ENCODE data around the gene PTPRU. TPM values are rescaled to one million over a fixed set of nuclear protein-coding genes. Genes with fewer than 3 reads are reported as not detected.
A peak's percentile ranks its signal among the peaks of the same experiment; 100 is the strongest.

The PTPRU gene
- polyA plus RNA-seq, 1 of the 3 experiments (the other 2 are of a cell fraction) = 3.5 TPM

DNA sequence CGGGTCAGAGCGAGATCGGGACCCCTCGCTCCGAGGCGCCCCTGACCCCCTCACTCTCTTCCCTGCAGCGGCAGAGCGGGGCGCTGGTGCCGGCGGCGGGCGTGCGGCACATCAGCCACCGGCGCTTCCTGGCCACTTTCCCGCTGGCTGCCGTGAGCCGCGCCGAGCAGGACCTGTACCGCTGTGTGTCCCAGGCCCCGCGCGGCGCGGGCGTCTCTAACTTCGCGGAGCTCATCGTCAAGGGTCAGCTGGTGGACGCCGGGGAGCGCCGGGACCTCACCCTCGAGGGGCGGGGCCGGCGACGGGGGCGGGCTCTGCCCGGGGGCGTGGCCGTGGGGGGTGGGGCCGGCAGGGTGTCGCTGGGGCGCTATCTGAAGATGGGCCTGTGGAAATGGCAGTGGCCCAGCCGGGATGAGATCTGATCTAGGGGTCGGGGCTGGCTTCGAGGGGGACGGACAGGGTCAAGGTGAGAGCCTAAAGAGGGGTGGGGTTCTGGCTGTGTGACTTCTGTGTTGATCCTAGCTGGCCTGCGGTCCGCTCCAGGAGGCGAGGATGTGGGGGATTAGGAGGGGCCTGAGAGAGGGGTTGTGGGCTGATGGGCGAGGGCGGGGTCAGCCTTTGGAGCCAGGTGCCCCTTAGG, 23.6 kb downstream of the PTPRU start (continued):
- TF ChIP-seq FOXM1 (IDR thresholded peaks at IDR 0.05; ENCODE audit: low read depth) (no peak), MXI1 (IDR thresholded peaks at IDR 0.05; ENCODE audit: low read depth, low read length) (no peak), MEF2A (IDR thresholded peaks at IDR 0.05; ENCODE audit: borderline replicate concordance, low read depth) (no peak)

DNA sequence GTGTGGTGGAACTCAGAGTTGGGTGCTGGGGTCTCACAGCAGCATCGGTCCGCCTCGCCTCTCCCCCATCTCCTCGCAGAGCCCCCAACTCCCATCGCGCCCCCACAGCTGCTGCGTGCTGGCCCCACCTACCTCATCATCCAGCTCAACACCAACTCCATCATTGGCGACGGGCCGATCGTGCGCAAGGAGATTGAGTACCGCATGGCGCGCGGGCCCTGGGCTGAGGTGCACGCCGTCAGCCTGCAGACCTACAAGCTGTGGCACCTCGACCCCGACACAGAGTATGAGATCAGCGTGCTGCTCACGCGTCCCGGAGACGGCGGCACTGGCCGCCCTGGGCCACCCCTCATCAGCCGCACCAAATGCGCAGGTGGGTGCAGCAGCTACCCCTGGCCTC, 24.2 kb downstream of the PTPRU start:
- Histone ChIP-seq H3K27me3 (ENCODE audit: insufficient read depth) (no peaks in the 10 kb centered on the region), H3K9me2 (no peaks in the 10 kb centered on the region), H3K9me3 (no peaks in the 10 kb centered on the region), H3K4me2 (no peak overlapping the region), H3F3A (replicated peaks; ENCODE audit: insufficient read depth) (no peaks in the 10 kb centered on the region), H3K9ac (no peak overlapping the region), H3K27ac (ENCODE audit: low read depth in 2 of 2, low read length in 1 of 2) (no peak overlapping the region), H2AFZ (ENCODE audit: low read depth) (no peak overlapping the region), H3K4me3 (ENCODE audit: low read depth in 2 of 2, low read length in 1 of 2) (no peak overlapping the region), H3K79me2 (ENCODE audit: insufficient read depth) (no peaks in the 10 kb centered on the region), H3K4me1 (ENCODE audit: control insufficient read depth in 1 of 2, insufficient read depth in 2 of 2, low read depth in 1 of 2, low read length in 1 of 2) (peaks cover 18 to 26% of the 10 kb centered on the region in 2 experiments; a peak in 2 of 4 replicates), H3K36me3 (replicated peaks in 1 of 2; ENCODE audit: control insufficient read depth in 1 of 2, insufficient read depth in 2 of 2, low read length in 1 of 2) (no peaks in the 10 kb centered on the region), H4K20me1 (ENCODE audit: insufficient read depth) (no peaks in the 10 kb centered on the region)
- POLR2A ChIA-PET = interaction anchor here (0.8 kb wide), 1 partner anchor 10 kb away, joined by 3 read pairs; no protein-coding TSS in a partner anchor
- CTCF ChIA-PET = interaction anchor here (1.5 to 2.1 kb wide), 2 partner anchors 10 to 21 kb away, joined by 3 to 6 read pairs; no protein-coding TSS in a partner anchor
- 95% methylated on average over 12 of the region's 29 CpGs for WGBS (ENCODE audit: low lambda C conversion rate)
- DNase-seq = no peak
- no peak for TF ChIP-seq TAF1 (IDR thresholded peaks at IDR 0.05; ENCODE audit: borderline replicate concordance, low read depth, low read length)
- TF ChIP-seq, protein P1, sequence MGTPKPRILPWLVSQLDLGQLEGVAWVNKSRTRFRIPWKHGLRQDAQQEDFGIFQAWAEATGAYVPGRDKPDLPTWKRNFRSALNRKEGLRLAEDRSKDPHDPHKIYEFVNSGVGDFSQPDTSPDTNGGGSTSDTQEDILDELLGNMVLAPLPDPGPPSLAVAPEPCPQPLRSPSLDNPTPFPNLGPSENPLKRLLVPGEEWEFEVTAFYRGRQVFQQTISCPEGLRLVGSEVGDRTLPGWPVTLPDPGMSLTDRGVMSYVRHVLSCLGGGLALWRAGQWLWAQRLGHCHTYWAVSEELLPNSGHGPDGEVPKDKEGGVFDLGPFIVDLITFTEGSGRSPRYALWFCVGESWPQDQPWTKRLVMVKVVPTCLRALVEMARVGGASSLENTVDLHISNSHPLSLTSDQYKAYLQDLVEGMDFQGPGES (IDR thresholded peaks at IDR 0.05; ENCODE audit: low read depth, low read length) = no peak
- no peak for TF ChIP-seq FOXJ3 (CRISPR knock-in tag; IDR thresholded peaks at IDR 0.05)
- TF ChIP-seq, protein P2, sequence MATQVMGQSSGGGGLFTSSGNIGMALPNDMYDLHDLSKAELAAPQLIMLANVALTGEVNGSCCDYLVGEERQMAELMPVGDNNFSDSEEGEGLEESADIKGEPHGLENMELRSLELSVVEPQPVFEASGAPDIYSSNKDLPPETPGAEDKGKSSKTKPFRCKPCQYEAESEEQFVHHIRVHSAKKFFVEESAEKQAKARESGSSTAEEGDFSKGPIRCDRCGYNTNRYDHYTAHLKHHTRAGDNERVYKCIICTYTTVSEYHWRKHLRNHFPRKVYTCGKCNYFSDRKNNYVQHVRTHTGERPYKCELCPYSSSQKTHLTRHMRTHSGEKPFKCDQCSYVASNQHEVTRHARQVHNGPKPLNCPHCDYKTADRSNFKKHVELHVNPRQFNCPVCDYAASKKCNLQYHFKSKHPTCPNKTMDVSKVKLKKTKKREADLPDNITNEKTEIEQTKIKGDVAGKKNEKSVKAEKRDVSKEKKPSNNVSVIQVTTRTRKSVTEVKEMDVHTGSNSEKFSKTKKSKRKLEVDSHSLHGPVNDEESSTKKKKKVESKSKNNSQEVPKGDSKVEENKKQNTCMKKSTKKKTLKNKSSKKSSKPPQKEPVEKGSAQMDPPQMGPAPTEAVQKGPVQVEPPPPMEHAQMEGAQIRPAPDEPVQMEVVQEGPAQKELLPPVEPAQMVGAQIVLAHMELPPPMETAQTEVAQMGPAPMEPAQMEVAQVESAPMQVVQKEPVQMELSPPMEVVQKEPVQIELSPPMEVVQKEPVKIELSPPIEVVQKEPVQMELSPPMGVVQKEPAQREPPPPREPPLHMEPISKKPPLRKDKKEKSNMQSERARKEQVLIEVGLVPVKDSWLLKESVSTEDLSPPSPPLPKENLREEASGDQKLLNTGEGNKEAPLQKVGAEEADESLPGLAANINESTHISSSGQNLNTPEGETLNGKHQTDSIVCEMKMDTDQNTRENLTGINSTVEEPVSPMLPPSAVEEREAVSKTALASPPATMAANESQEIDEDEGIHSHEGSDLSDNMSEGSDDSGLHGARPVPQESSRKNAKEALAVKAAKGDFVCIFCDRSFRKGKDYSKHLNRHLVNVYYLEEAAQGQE (IDR thresholded peaks at IDR 0.05; ENCODE audit: low read depth, low read length) = no peak
- TF ChIP-seq CHD2 (IDR thresholded peaks at IDR 0.05; ENCODE audit: low read length, partially characterized antibody) = no peak

DNA sequence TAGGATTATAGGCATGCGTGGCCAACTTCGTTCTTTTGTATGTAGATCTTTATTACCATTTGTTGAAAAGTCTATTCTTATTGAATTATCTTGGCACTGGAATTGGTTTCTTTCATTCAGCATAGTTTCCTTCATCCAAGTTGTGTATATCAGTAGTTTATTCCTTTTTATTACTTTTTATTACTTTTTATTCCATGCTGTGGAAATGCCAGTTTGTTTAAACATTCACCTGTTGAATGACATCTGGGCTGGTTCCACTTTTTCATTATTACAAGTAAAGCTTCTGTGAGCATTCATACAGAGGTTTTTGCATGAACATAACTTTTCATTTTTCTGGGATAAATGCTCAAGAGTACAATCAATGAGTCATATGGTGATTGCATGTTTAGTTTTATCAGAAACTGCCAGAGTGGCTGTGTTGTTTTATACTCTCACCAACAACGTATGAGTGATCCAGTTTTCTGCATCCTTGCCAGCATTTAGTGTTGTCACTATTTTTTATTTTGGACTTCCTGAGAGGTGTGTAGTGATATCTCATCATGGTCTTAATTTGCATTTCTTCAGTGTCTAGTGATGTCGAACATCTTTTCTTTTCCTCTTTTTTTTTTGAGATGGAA, 28.6 kb downstream of the PTPRU start:
- TF ChIP-seq FOSL2 (IDR thresholded peaks at IDR 0.05; ENCODE audit: borderline replicate concordance, low read depth) = peak; percentile 11; the same call in 1 of the 2 replicates
- TF ChIP-seq, protein P3, sequence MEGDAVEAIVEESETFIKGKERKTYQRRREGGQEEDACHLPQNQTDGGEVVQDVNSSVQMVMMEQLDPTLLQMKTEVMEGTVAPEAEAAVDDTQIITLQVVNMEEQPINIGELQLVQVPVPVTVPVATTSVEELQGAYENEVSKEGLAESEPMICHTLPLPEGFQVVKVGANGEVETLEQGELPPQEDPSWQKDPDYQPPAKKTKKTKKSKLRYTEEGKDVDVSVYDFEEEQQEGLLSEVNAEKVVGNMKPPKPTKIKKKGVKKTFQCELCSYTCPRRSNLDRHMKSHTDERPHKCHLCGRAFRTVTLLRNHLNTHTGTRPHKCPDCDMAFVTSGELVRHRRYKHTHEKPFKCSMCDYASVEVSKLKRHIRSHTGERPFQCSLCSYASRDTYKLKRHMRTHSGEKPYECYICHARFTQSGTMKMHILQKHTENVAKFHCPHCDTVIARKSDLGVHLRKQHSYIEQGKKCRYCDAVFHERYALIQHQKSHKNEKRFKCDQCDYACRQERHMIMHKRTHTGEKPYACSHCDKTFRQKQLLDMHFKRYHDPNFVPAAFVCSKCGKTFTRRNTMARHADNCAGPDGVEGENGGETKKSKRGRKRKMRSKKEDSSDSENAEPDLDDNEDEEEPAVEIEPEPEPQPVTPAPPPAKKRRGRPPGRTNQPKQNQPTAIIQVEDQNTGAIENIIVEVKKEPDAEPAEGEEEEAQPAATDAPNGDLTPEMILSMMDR (IDR thresholded peaks at IDR 0.05) = no peak
- Histone ChIP-seq H3K4me2 (no peak overlapping the region), H3K4me1 (ENCODE audit: control insufficient read depth in 1 of 2, insufficient read depth in 2 of 2, low read depth in 1 of 2, low read length in 1 of 2) (no peaks in the 10 kb centered on the region; a peak in 1 of 4 replicates), H4K20me1 (ENCODE audit: insufficient read depth) (no peaks in the 10 kb centered on the region), H3K79me2 (ENCODE audit: insufficient read depth) (no peaks in the 10 kb centered on the region), H3K27me3 (ENCODE audit: insufficient read depth) (no peaks in the 10 kb centered on the region), H3K36me3 (replicated peaks in 1 of 2; ENCODE audit: control insufficient read depth in 1 of 2, insufficient read depth in 2 of 2, low read length in 1 of 2) (no peaks in the 10 kb centered on the region), H2AFZ (ENCODE audit: low read depth) (no peak overlapping the region), H3K4me3 (ENCODE audit: low read depth in 2 of 2, low read length in 1 of 2) (no peak overlapping the region), H3K27ac (ENCODE audit: low read depth in 2 of 2, low read length in 1 of 2) (no peak overlapping the region), H3K9me2 (no peaks in the 10 kb centered on the region), H3K9me3 (no peaks in the 10 kb centered on the region), H3F3A (replicated peaks; ENCODE audit: insufficient read depth) (no peaks in the 10 kb centered on the region), H3K9ac (no peak overlapping the region)
- no peak for DNase-seq
- 71% methylated on average over 4 of the region's 4 CpGs for WGBS (ENCODE audit: low lambda C conversion rate)
- ChIA-PET POLR2A (no interaction called here), CTCF (no interaction called here)

All from SK-N-SH (cell line).